H9 (cell line): Measurements from ENCODE around the gene HSPG2. TPM values are rescaled to one million over a fixed set of nuclear protein-coding genes. Genes with fewer than 3 reads are reported as not detected.

ENCODE experiments used
- DNase-seq: peaks from one replicate; pipeline ENCODE4 v3.0.0-alpha.2; 2017
- H2AFZ ChIP-seq: one replicate; pipeline ENCODE4 v1.6.1; 2013; ENCODE audit warnings: mild to moderate bottlenecking, low read length, control low read depth, moderate library complexity
- H2AK5ac ChIP-seq: 2 replicates; pipeline ENCODE4 v1.6.1; 2013; ENCODE audit warnings: low read length, control low read depth, mixed read lengths; ENCODE audit not compliant: insufficient read length
- H2BK120ac ChIP-seq: one replicate; pipeline ENCODE4 v1.6.1; 2013; ENCODE audit warnings: low read depth, mild to moderate bottlenecking, low read length, control low read depth, inconsistent platforms; ENCODE audit not compliant: poor library complexity, severe bottlenecking
- H2BK12ac ChIP-seq: 2 replicates; pipeline ENCODE4 v1.6.1; 2013; ENCODE audit warnings: low read length, control low read depth, mixed read lengths, low read depth; ENCODE audit not compliant: insufficient read length
- H2BK15ac ChIP-seq: 2 replicates; pipeline ENCODE4 v1.6.1; 2013; ENCODE audit warnings: low read depth, low read length, control low read depth
- H2BK20ac ChIP-seq: one replicate; pipeline ENCODE4 v1.6.1; 2013; ENCODE audit warnings: low read depth, mild to moderate bottlenecking, low read length, control low read depth, inconsistent platforms; ENCODE audit not compliant: poor library complexity, severe bottlenecking
- H2BK5ac ChIP-seq: 2 replicates; pipeline ENCODE4 v1.6.1; 2013; ENCODE audit warnings: low read length, control low read depth, mixed read lengths; ENCODE audit not compliant: insufficient read length
- H3K14ac ChIP-seq: 2 replicates; pipeline ENCODE4 v1.6.1; 2013; ENCODE audit warnings: low read length, control low read depth; ENCODE audit not compliant: insufficient read depth
- H3K18ac ChIP-seq: 2 replicates; pipeline ENCODE4 v1.6.1; 2013; ENCODE audit warnings: low read depth, mild to moderate bottlenecking, mixed read lengths, low read length, control low read depth; ENCODE audit not compliant: insufficient read length
- H3K23ac ChIP-seq: 2 replicates; pipeline ENCODE4 v1.6.1; 2013; ENCODE audit warnings: low read length, control low read depth, mixed read lengths, low read depth; ENCODE audit not compliant: insufficient read length
- H3K23me2 ChIP-seq: 2 replicates; pipeline ENCODE4 v1.6.1; 2013; ENCODE audit warnings: low read depth, mild to moderate bottlenecking, mixed read lengths, low read length, control low read depth; ENCODE audit not compliant: insufficient read length, poor library complexity, severe bottlenecking
- H3K27ac ChIP-seq: 2 replicates; pipeline ENCODE4 v1.5.1; 2013; ENCODE audit warnings: low read length, control low read depth, mixed read lengths, low read depth; ENCODE audit not compliant: insufficient read length
- H3K27me3 ChIP-seq: 2 replicates; pipeline ENCODE4 v1.6.1; 2013; ENCODE audit warnings: low read length, control low read depth, inconsistent platforms; ENCODE audit not compliant: insufficient read depth
- H3K4ac ChIP-seq: 2 replicates; pipeline ENCODE4 v1.6.1; 2013; ENCODE audit warnings: low read depth, mild to moderate bottlenecking, control low read depth, inconsistent platforms, low read length, moderate library complexity
- H3K4me1 ChIP-seq: 2 replicates; pipeline ENCODE4 v1.6.1; 2013; ENCODE audit warnings: low read length, control low read depth, inconsistent platforms; ENCODE audit not compliant: insufficient read depth
- H3K4me2 ChIP-seq: 2 replicates; pipeline ENCODE4 v1.6.1; 2013; ENCODE audit warnings: low read length, control low read depth, mixed read lengths; ENCODE audit not compliant: insufficient read length, insufficient read depth
- H3K56ac ChIP-seq: 2 replicates; pipeline ENCODE4 v1.6.1; 2013; ENCODE audit warnings: low read depth, mild to moderate bottlenecking, mixed read lengths, low read length, control low read depth; ENCODE audit not compliant: insufficient read length
- H3K79me1 ChIP-seq: 2 replicates; pipeline ENCODE4 v1.6.1; 2013; ENCODE audit warnings: low read depth, mild to moderate bottlenecking, moderate library complexity, low read length, control low read depth, inconsistent platforms; ENCODE audit not compliant: insufficient read depth, poor library complexity, severe bottlenecking
- H3K79me2 ChIP-seq: 2 replicates; pipeline ENCODE4 v1.6.1; 2013; ENCODE audit warnings: low read length, control low read depth, inconsistent platforms; ENCODE audit not compliant: insufficient read depth
- H3K9ac ChIP-seq: 2 replicates; pipeline ENCODE4 v1.6.1; 2013; ENCODE audit warnings: low read length, control low read depth, mixed read lengths; ENCODE audit not compliant: insufficient read length; ENCODE audit errors: extremely low read depth
- H3K9me3 ChIP-seq: one replicate; pipeline ENCODE4 v1.6.1; 2013; ENCODE audit warnings: low read depth, low read length, inconsistent platforms; ENCODE audit not compliant: control insufficient read depth
- H3T11ph ChIP-seq: one replicate; pipeline ENCODE4 v1.6.1; 2013; ENCODE audit warnings: mild to moderate bottlenecking, low read length, control low read depth, inconsistent platforms
- H4K20me1 ChIP-seq: one replicate; pipeline ENCODE4 v1.6.1; 2013; ENCODE audit not compliant: control insufficient read depth, insufficient read length, insufficient read depth
- H4K5ac ChIP-seq: 2 replicates; pipeline ENCODE4 v1.6.1; 2013; ENCODE audit warnings: low read depth, mild to moderate bottlenecking, mixed read lengths, low read length, control low read depth; ENCODE audit not compliant: insufficient read length
- H4K8ac ChIP-seq: replicated peaks from 2 replicates; pipeline ENCODE4 v1.6.1; 2013; ENCODE audit warnings: low read length, control low read depth, mixed read lengths, low read depth; ENCODE audit not compliant: insufficient read length
- H4K91ac ChIP-seq: 2 replicates; pipeline ENCODE4 v1.6.1; 2013; ENCODE audit warnings: low read depth, mild to moderate bottlenecking, moderate library complexity, mixed read lengths, low read length, control low read depth; ENCODE audit not compliant: insufficient read length
- H3K27ac Mint-ChIP-seq, 3 experiments: 2 replicates in 2 of 3; 3 replicates in 1 of 3; pipeline ENCODE4 v1.8.0; 2020 to 2021; ENCODE audit warnings: mixed read lengths in 3 of 3, mild to moderate bottlenecking in 1 of 3, moderate library complexity in 1 of 3
- H3K27me3 Mint-ChIP-seq: 2 replicates; pipeline ENCODE4 v1.8.0; 2021; ENCODE audit warnings: low read depth, mild to moderate bottlenecking, moderate library complexity, mixed read lengths
- H3K36me3 Mint-ChIP-seq, 3 experiments: 2 replicates in 2 of 3; 3 replicates in 1 of 3; pipeline ENCODE4 v1.8.0; 2020 to 2021; ENCODE audit warnings: low read depth in 3 of 3, mixed read lengths in 3 of 3; ENCODE audit not compliant: insufficient read depth in 1 of 3
- H3K4me1 Mint-ChIP-seq, 2 experiments: 2 replicates each; pipeline ENCODE4 v1.8.0; 2020; ENCODE audit warnings: mixed read lengths in 2 of 2
- H3K4me3 Mint-ChIP-seq, 2 experiments: 2 replicates in 1 of 2; 3 replicates in 1 of 2; pipeline ENCODE4 v1.8.0; 2020 to 2021; ENCODE audit warnings: mild to moderate bottlenecking in 2 of 2, mixed read lengths in 2 of 2, moderate library complexity in 1 of 2
- H3K9me3 Mint-ChIP-seq, 2 experiments: 2 replicates in 1 of 2; 3 replicates in 1 of 2; pipeline ENCODE4 v1.8.0; 2020; ENCODE audit warnings: mild to moderate bottlenecking in 2 of 2, mixed read lengths in 2 of 2, moderate library complexity in 1 of 2
- WGBS: extraction: QIAGEN DNeasy Blood & Tissue Kit; methylation state at CpG from one replicate; pipeline ENCODE4 v1.1.7; 2013; ENCODE audit warnings: missing lambda C conversion rate, low lambda C conversion rate, mixed read lengths; ENCODE audit not compliant: insufficient read length; ENCODE audit errors: extremely low coverage; 5-methylcytosine and 5-hydroxymethylcytosine counted together
- total RNA-seq: library from RNA; stranded (reverse); gene quantifications from 2 replicates; pipeline ENCODE4 v1.2.1, GENCODE V29; 2021
- TF ChIP-seq, protein P1 (sequence below): fragments of 200-600 bp; sonication (generic); conservative IDR thresholded peaks from 3 replicates; pipeline ENCODE4 v1.8.0; 2021; ENCODE audit warnings: antibody characterized with exemption, mild to moderate bottlenecking

The HSPG2 gene
- total RNA-seq, 1 experiment from 2014 or later, result 90.0 TPM

DNA sequence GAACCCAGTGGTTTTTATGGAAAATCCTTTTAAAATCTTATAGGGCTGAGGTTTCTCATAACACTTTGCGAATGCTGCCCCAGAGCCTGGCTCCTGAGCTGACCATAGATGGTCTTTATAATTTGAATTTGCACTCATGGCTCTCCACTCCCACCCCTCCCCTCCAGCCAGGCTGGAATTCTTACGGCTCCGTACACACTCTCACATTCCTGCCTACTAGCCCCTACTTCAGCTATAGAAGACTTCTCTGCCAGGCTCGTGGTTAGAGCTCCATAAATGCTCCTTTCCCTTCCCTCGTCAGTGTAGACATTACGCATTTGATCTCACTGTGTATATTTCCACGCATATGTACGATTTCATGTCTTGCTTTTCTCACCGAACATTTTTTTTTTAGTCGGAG is 5.4 kb upstream of the HSPG2 start:
- Histone ChIP-seq H3K4me2 (no peak overlapping the region), H2AK5ac (no peak overlapping the region), H3K23me2 (peaks cover 4% of the 10 kb centered on the region), H4K5ac (no peak overlapping the region), H3K14ac (no peak overlapping the region), H4K91ac (no peak overlapping the region), H3K23ac (no peak overlapping the region), H3K56ac (no peak overlapping the region), H2BK120ac (no peak overlapping the region), H3K27me3 (no peaks in the 10 kb centered on the region), H3K79me1 (no peaks in the 10 kb centered on the region), H3T11ph (no peak overlapping the region), H2BK20ac (no peak overlapping the region), H2AFZ (no peak overlapping the region), H2BK12ac (no peak overlapping the region), H3K4ac (no peak overlapping the region), H3K27ac (no peak overlapping the region), H3K79me2 (no peaks in the 10 kb centered on the region), H3K9me3 (no peaks in the 10 kb centered on the region), H3K9ac (no peak overlapping the region), H2BK5ac (no peak overlapping the region), H4K8ac (no peak overlapping the region), H3K4me1 (peaks cover 3% of the 10 kb centered on the region; the same call in 1 of the 2 replicates), H4K20me1 (no peaks in the 10 kb centered on the region), H3K18ac (no peak overlapping the region), H2BK15ac (no peak overlapping the region)
- WGBS, result no CpG with 5 or more reads among the region's 10 CpGs
- TF ChIP-seq, protein P1, sequence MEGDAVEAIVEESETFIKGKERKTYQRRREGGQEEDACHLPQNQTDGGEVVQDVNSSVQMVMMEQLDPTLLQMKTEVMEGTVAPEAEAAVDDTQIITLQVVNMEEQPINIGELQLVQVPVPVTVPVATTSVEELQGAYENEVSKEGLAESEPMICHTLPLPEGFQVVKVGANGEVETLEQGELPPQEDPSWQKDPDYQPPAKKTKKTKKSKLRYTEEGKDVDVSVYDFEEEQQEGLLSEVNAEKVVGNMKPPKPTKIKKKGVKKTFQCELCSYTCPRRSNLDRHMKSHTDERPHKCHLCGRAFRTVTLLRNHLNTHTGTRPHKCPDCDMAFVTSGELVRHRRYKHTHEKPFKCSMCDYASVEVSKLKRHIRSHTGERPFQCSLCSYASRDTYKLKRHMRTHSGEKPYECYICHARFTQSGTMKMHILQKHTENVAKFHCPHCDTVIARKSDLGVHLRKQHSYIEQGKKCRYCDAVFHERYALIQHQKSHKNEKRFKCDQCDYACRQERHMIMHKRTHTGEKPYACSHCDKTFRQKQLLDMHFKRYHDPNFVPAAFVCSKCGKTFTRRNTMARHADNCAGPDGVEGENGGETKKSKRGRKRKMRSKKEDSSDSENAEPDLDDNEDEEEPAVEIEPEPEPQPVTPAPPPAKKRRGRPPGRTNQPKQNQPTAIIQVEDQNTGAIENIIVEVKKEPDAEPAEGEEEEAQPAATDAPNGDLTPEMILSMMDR, result no peak
- Mint-ChIP-seq H3K9me3 (no peaks in the 10 kb centered on the region; a peak in 1 of 5 replicates), H3K27me3 (peaks cover 2% of the 10 kb centered on the region; the same call in 1 of the 2 replicates), H3K27ac (peak overlapping the region in 2 of 3 experiments; percentile 6 to 63; a peak in 1 of 7 replicates), H3K4me1 (peaks cover 45 to 48% of the 10 kb centered on the region in 2 experiments), H3K4me3 (no peak overlapping the region; a peak in 1 of 5 replicates), H3K36me3 (no peaks in the 10 kb centered on the region)
- no peak for DNase-seq
